GM12878 (cell line): Measurements from ENCODE around the gene KLK2. TPM values are rescaled to one million over a fixed set of nuclear protein-coding genes. Genes with fewer than 3 reads are reported as not detected.

Experiments used
- ATAC-seq: fragments of 200-7000 bp; cut with Tn5 transposase; 3 replicates; pipeline ENCODE4 v1.9.1; 2020; ENCODE audit warnings: mild to moderate bottlenecking, moderate library complexity
- BruUV-seq: library from RNA; stranded (reverse); fragments of 400-500 nt; replicated peaks from 2 replicates; lab custom pipeline; 2021; lab: Mats Ljungman, UMichigan
- CTCF ChIA-PET: fragments of 300-600 bp; sonication (Branson Sonifier 250); formaldehyde crosslinking; extraction: SDS; loops from one replicate; lab custom pipeline; 2021; ENCODE audit warnings: inconsistent platforms; lab: Yijun Ruan, JAX
- POLR2A ChIA-PET: fragments of 350-600 bp; formaldehyde crosslinking; extraction: SDS; loops from one replicate; lab custom pipeline; 2021; ENCODE audit warnings: inconsistent platforms; lab: Charles Lee
- RAD21 ChIA-PET: fragments of 300-600 bp; sonication (Branson Sonifier 250); formaldehyde crosslinking; loops from one replicate; lab custom pipeline; 2023; ENCODE audit warnings: antibody characterized with exemption; ENCODE audit not compliant: unreplicated experiment; lab: Charles Lee
- SMC1A ChIA-PET: fragments of 300-600 bp; sonication (Branson Sonifier 250); formaldehyde crosslinking; loops from one replicate; lab custom pipeline; 2023; ENCODE audit not compliant: unreplicated experiment, uncharacterized antibody; lab: Charles Lee
- DNase-seq: peaks from one replicate; pipeline ENCODE4 v3.0.0-alpha.2; 2011; ENCODE audit warnings: low read depth, low spot score
- FAIRE-seq: peaks from 3 replicates; lab custom pipeline; 2011; peaks lifted over from hg19 to GRCh38; lab: Jason Lieb, UNC
- H2AFZ ChIP-seq: 2 replicates; pipeline ENCODE4 v1.6.0; 2011; ENCODE audit warnings: low read depth, low read length, control low read depth; ENCODE audit not compliant: control insufficient read depth
- H3K27ac ChIP-seq: 2 replicates; pipeline ENCODE4 v1.5.1; 2011; ENCODE audit warnings: control low read depth; ENCODE audit not compliant: control insufficient read depth, insufficient read depth
- H3K27me3 ChIP-seq, 2 experiments: replicated peaks in 1 of 2; 2 replicates each; pipeline versions ENCODE4 v1.6.0 to v1.6.1; 2011; ENCODE audit warnings: low read length in 1 of 2; ENCODE audit not compliant: control insufficient read depth in 2 of 2, insufficient read depth in 2 of 2
- H3K36me3 ChIP-seq, 2 experiments: 2 replicates each; pipeline ENCODE4 v1.5.1; 2011; ENCODE audit warnings: low read length in 1 of 2; ENCODE audit not compliant: control insufficient read depth in 2 of 2, insufficient read depth in 2 of 2
- H3K4me1 ChIP-seq: 2 replicates; pipeline ENCODE4 v1.6.1; 2011; ENCODE audit warnings: mild to moderate bottlenecking, low read length, moderate library complexity, mixed read lengths; ENCODE audit not compliant: control insufficient read depth, insufficient read depth
- H3K4me2 ChIP-seq: 2 replicates; pipeline ENCODE4 v1.6.0; 2011; ENCODE audit warnings: control low read depth; ENCODE audit not compliant: control insufficient read depth, insufficient read depth
- H3K4me3 ChIP-seq: fragments of 200-600 bp; sonication (generic); 2 replicates; pipeline ENCODE4 v1.5.1; 2016
- H3K79me2 ChIP-seq: 2 replicates; pipeline ENCODE4 v1.6.0; 2011; ENCODE audit warnings: low read length; ENCODE audit not compliant: control insufficient read depth, insufficient read depth
- H3K9ac ChIP-seq: 2 replicates; pipeline ENCODE4 v1.8.0; 2011; ENCODE audit warnings: low read length, control low read depth, mixed read lengths; ENCODE audit not compliant: control insufficient read depth, insufficient read depth
- H3K9me3 ChIP-seq: replicated peaks from 3 replicates; pipeline ENCODE4 v1.5.1; 2011; ENCODE audit warnings: mild to moderate bottlenecking, low read length; ENCODE audit not compliant: control insufficient read depth, insufficient read depth
- H4K20me1 ChIP-seq: 2 replicates; pipeline ENCODE4 v1.6.0; 2011; ENCODE audit not compliant: control insufficient read depth, insufficient read depth
- ATF7 ChIP-seq: fragments of 450-650 bp; IDR thresholded peaks from 2 replicates; pipeline ENCODE4 v1.6.1; 2016; ENCODE audit warnings: low read depth, mild to moderate bottlenecking
- CBFB ChIP-seq: IDR thresholded peaks from 2 replicates; pipeline ENCODE4 v1.6.1; 2016; ENCODE audit warnings: antibody characterized with exemption, low read depth
- DPF2 ChIP-seq: fragments of 450-650 bp; IDR thresholded peaks from 2 replicates; pipeline ENCODE4 v1.6.1; 2017; ENCODE audit warnings: mild to moderate bottlenecking
- HDAC6 ChIP-seq: fragments of 200-600 bp; sonication (generic); IDR thresholded peaks from one replicate; pipeline ENCODE4 v1.8.0; 2017; ENCODE audit warnings: antibody characterized with exemption; ENCODE audit not compliant: unreplicated experiment
- MTA3 ChIP-seq: IDR thresholded peaks from 2 replicates; pipeline ENCODE4 v1.6.1; 2012; ENCODE audit warnings: low read length, inconsistent platforms, borderline replicate concordance
- NFYB ChIP-seq: IDR thresholded peaks from 2 replicates; pipeline ENCODE4 v1.6.1; 2011; ENCODE audit warnings: low read depth, mild to moderate bottlenecking, low read length, improper control_type of control experiment, moderate library complexity; ENCODE audit not compliant: insufficient read depth
- NR2F1 ChIP-seq: fragments of 450-650 bp; conservative IDR thresholded peaks from 2 replicates; pipeline ENCODE4 v1.6.1; 2017; ENCODE audit warnings: mild to moderate bottlenecking
- RELB ChIP-seq: fragments of 450-650 bp; IDR thresholded peaks from 2 replicates; pipeline ENCODE4 v1.6.1; 2017; ENCODE audit warnings: low read depth, mild to moderate bottlenecking, moderate library complexity
- ZNF207 ChIP-seq: fragments of 450-650 bp; IDR thresholded peaks from 2 replicates; pipeline ENCODE4 v1.6.1; 2014; ENCODE audit warnings: antibody characterized with exemption, mild to moderate bottlenecking, borderline replicate concordance
- ZNF217 ChIP-seq: fragments of 450-650 bp; IDR thresholded peaks from 2 replicates; pipeline ENCODE4 v1.6.1; 2017; ENCODE audit warnings: antibody characterized with exemption, mild to moderate bottlenecking
- WGBS: methylation state at CpG from one replicate; pipeline ENCODE4 v1.1.6; 2016; ENCODE audit warnings: low lambda C conversion rate; ENCODE audit not compliant: insufficient replicate concordance, insufficient coverage; ENCODE audit errors: missing lambda C conversion rate; 5-methylcytosine and 5-hydroxymethylcytosine counted together
- in situ Hi-C: fragments of 300-500 bp; cut with MboI; formaldehyde crosslinking; loops from 9 replicates; pipeline ENCODE4 v1.14.3; 2018; ENCODE audit warnings: mixed read lengths
- intact Hi-C: fragments of 100-400 bp; cut with micrococcal nuclease; formaldehyde crosslinking; loops from one replicate; pipeline ENCODE4 v1.14.2; 2022; ENCODE audit not compliant: unreplicated experiment
- polyA plus RNA-seq, 11 experiments: library from polyadenylated mRNA; depleted of rRNA in 4 of 11; unstranded in 6 of 11; stranded (reverse) in 5 of 11; fragments of >200 nt; fragmentation: Nextera tagmentation in 4 of 11; fragmentation: Illumina TruSeq in 1 of 11; extraction: Ambion mirVana in 4 of 11; extraction: Trizol in 1 of 11; gene quantifications; 1 replicate in 1 of 11; 2 replicates in 10 of 11; pipeline versions ENCODE4 v1.2.1 to v1.2.3, GENCODE V29; 2011 to 2016; ENCODE audit warnings: inconsistent platforms in 2 of 11, missing spikeins in 2 of 11, low read depth in 1 of 11
- total RNA-seq, 4 experiments: library from RNA; depleted of rRNA in 3 of 4; stranded (reverse); fragments of >200 nt in 3 of 4; fragmentation: Illumina TruSeq in 1 of 4; extraction: Trizol in 1 of 4; gene quantifications; 2 replicates each; pipeline versions ENCODE4 v1.2.1 to v1.2.3, GENCODE V29; 2013 to 2021
- TF ChIP-seq, protein P1 (sequence below): fragments of 150-350 bp; IDR thresholded peaks from 2 replicates; pipeline ENCODE4 v1.6.1; 2014; ENCODE audit warnings: mild to moderate bottlenecking, low read depth, low read length

The KLK2 gene
- total and polyA plus RNA-seq, 10 of the 15 experiments (the other 5 are each of a cell fraction or from before 2014, with no cell fraction given), result 0.19 to 3.1 (median 1.2) TPM

DNA sequence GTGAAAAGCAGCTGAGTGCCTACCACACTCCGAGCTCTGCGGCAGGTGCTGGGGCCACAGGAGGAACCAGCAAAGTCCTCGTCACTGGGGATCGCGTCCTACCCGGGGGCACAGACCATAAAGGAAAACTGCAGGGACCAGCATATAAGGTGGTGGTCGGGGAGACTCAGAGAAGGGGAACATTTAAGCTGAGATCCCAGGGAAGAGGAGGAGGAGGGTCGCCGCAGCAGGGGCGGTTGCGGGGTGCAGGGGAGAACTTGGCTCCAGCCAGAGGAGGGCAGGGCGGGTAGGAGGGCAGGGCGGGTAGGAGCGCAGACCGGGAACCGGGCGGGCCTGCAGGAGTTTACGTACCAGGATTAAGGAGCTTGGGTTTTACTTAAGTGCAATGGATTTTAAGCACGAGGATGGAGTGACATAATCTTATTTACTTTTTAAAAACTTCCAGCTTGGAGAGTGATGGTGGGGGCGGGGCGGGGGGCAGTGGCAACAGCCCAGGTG lies 38.9 kb downstream of the KLK2 start:
- SMC1A ChIA-PET, result interaction anchor here (0.9 to 1.6 kb wide), 3 partner anchors 9 to 111 kb away, joined by 3 to 4 read pairs (median 3); no protein-coding TSS in a partner anchor
- Histone ChIP-seq H3K9ac (no peak overlapping the region), H2AFZ (no peak overlapping the region), H3K36me3 (no peaks in the 10 kb centered on the region), H3K4me2 (no peak overlapping the region), H3K27me3 (peaks cover 4 to 9% of the 10 kb centered on the region in 2 experiments; a peak in 3 of 4 replicates)
- in situ Hi-C loops, result no loop called here
- 38% methylated on average over 16 of the region's 21 CpGs for WGBS
- CTCF ChIA-PET, result interaction anchor here (1.8 kb wide), 1 partner anchor 10 kb away, joined by 11 read pairs; no protein-coding TSS in a partner anchor
- TF ChIP-seq ZNF217 (no peak), ATF7 (no peak), ZNF207 (no peak)
- TF ChIP-seq, all 136 proteins: peak for 0
- Histone ChIP-seq H4K20me1 (no peaks in the 10 kb centered on the region), H3K9me3 (no peaks in the 10 kb centered on the region; the same call in 2 of the 3 replicates), H3K4me3 (no peak overlapping the region), H3K27ac (no peak overlapping the region), H3K4me1 (no peaks in the 10 kb centered on the region), H3K79me2 (no peaks in the 10 kb centered on the region)
- ChIA-PET POLR2A (no interaction called here), RAD21 (interaction anchor here (2.5 kb wide), 1 partner anchor 10 kb away, joined by 11 read pairs; no protein-coding TSS in a partner anchor)
- DNase-seq (no peak), FAIRE-seq (no peak), ATAC-seq (no peak)
- intact Hi-C loops, result no loop called here
- no TSS peak for BruUV-seq

- ATAC-seq (peak; percentile 60), FAIRE-seq (no peak), DNase-seq (no peak)
- intact Hi-C loops (no loop called here), in situ Hi-C loops (no loop called here)
- WGBS, result 5% methylated on average over 20 of the region's 29 CpGs
- H3K9me3 ChIP-seq, result no peaks in the 10 kb centered on the region; the same call in 2 of the 3 replicates
- POLR2A ChIA-PET, result no interaction called here
- SMC1A ChIA-PET, result interaction anchor here (0.9 to 1.6 kb wide), 3 partner anchors 8 to 112 kb away, joined by 3 to 4 read pairs (median 3); no protein-coding TSS in a partner anchor
- H2AFZ ChIP-seq, result no peak overlapping the region
- no peaks in the 10 kb centered on the region for H3K4me1 ChIP-seq
- CTCF ChIA-PET, result interaction anchor here (1.8 kb wide), 1 partner anchor 9 kb away, joined by 11 read pairs; no protein-coding TSS in a partner anchor
- RAD21 ChIA-PET, result interaction anchor here (2.5 kb wide), 1 partner anchor 9 kb away, joined by 11 read pairs; no protein-coding TSS in a partner anchor
- no peaks in the 10 kb centered on the region for H4K20me1 ChIP-seq
- no peak overlapping the region for H3K4me3 ChIP-seq
- peaks cover 4 to 9% of the 10 kb centered on the region in 2 experiments; a peak in 3 of 4 replicates for H3K27me3 ChIP-seq
- no peak overlapping the region for H3K27ac ChIP-seq
- no peak overlapping the region for H3K4me2 ChIP-seq
- no peaks in the 10 kb centered on the region for H3K79me2 ChIP-seq
- H3K9ac ChIP-seq, result no peak overlapping the region
- no TSS peak for BruUV-seq
- H3K36me3 ChIP-seq, result no peaks in the 10 kb centered on the region
- TF ChIP-seq RELB, result peak; percentile 55; the same call in 1 of the 2 replicates
- peak; percentile 73 for TF ChIP-seq NR2F1
- TF ChIP-seq NFYB, result no peak
- TF ChIP-seq CBFB, result peak; percentile 44; the same call in 1 of the 2 replicates
- TF ChIP-seq MTA3, result no peak
- no peak for TF ChIP-seq HDAC6
- 0 out of 2 replicates have a peak, but pooled peaks have one; percentile 57 for TF ChIP-seq DPF2
- TF ChIP-seq, protein P1, sequence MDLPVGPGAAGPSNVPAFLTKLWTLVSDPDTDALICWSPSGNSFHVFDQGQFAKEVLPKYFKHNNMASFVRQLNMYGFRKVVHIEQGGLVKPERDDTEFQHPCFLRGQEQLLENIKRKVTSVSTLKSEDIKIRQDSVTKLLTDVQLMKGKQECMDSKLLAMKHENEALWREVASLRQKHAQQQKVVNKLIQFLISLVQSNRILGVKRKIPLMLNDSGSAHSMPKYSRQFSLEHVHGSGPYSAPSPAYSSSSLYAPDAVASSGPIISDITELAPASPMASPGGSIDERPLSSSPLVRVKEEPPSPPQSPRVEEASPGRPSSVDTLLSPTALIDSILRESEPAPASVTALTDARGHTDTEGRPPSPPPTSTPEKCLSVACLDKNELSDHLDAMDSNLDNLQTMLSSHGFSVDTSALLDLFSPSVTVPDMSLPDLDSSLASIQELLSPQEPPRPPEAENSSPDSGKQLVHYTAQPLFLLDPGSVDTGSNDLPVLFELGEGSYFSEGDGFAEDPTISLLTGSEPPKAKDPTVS, result no peak
Observed at GRCh38 chr19:50912727-50913716, 39.8 kb downstream of the KLK2 start.
